GM21447 (cell line): ENCODE data around the gene YIPF2.
A peak's percentile ranks its signal among the peaks of the same experiment; 100 is the strongest.
"Not testable (repeated sequence)": the region's sequence is repeated elsewhere in the genome, so short reads cannot be mapped to it uniquely, and the experiment has no call there.

Source experiments
- ATAC-seq: cut with Tn5 transposase; IDR thresholded peaks from one replicate; pipeline ENCODE4 v1.9.1; 2021; ENCODE audit not compliant: unreplicated experiment

The YIPF2 gene

DNA sequence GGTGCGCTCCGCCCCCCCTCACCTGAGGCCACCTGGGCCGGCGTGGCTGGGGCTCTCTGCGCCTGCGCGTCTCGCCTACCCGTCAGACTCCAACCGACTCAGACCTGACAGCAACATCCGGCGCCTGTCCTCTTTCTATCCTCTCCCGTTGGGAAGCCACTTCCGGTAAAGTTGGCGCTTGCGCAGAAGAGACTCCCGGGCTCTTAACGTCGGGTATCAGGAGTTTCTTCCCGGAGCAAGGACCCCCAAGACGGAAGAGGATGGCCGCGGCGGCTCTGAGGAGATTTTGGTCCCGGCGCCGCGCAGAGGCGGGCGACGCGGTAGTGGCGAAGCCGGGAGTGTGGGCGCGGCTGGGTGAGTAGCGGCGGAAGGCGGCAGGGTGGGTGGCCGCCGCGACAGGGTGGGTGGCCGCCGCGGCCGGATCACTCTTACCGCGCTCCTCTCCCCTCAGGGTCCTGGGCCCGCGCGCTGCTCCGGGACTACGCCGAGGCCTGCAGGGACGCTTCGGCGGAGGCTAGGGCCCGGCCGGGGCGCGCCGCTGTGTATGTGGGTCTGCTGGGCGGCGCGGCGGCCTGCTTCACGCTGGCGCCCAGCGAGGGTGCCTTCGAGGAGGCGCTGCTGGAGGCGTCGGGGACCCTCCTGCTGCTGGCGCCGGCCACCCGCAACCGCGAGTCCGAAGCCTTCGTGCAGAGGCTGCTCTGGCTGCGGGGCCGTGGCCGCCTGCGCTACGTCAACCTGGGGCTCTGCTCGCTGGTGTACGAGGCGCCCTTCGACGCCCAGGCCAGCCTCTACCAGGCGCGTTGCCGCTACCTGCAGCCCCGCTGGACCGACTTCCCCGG, at the start of gene YIPF2, which contains the start of gene TIMM29:
YIPF2 (minus strand) TSS at position 77 of the 839 bp plus-strand sequence. CDS start 229 bp downstream, outside the sequence.
TIMM29 (plus strand) TSS at position 249 of the 839 bp plus-strand sequence; CDS start at position 261, 12 bp downstream.
- peak; percentile 70 for ATAC-seq

DNA sequence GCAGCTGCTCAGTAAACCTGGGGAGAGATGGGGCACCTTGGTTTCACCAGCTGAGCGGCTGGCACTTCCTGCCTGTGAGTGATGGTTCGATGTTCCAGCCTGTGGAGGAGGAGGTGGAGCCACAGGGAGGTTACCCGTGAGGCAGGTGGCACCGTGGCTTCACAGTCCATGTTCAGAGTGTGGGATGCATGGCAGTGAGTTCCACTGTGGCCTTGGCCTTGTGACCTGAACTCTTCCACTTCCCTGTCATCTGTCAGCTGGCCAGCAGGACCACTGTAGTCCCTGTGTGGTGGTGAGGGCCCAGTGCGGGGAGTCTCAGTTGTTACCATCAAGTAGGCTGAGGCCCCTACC, 49.3 kb upstream of the YIPF2 start:
- ATAC-seq = no peak

- no peak for ATAC-seq
Measured at GRCh38 chr19:10976131-10976892, 47.9 kb upstream of the YIPF2 start.

DNA sequence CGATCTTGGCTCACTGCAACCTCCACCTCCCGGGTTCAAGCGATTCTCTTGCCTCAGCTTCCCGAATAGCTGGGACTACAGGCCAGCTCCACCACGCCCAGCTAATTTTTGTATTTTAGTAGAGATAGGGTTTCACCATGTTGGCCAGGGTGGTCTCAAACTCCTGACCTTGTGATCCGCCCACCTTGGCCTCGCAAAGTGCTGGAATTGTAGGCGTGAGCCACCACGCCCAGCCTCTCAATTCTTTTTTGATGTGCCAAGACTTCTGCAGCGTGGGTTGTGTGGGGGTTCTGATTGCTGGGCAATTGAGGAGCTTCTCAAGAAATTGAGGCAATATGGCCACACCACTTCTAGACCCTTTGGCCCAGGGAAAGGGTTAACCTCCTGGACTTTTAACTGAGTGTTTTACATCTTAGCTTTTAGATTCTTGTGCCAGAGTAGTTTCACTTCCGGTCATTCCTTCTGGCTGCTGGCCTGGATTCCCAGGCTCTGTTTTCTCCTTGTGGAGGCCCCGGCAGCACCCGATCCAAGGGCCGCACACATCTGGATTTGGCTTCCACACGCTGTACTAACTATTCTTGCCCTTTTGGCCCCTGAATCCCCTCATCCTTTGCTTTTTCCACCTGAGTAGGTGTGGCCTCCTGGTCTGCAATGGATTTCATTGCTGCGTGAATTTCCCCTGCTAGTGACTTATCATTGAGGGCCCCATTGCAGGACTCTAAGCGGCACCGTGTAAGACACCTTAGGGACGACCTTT, 47.1 kb upstream of the YIPF2 start:
- ATAC-seq = no peak

DNA sequence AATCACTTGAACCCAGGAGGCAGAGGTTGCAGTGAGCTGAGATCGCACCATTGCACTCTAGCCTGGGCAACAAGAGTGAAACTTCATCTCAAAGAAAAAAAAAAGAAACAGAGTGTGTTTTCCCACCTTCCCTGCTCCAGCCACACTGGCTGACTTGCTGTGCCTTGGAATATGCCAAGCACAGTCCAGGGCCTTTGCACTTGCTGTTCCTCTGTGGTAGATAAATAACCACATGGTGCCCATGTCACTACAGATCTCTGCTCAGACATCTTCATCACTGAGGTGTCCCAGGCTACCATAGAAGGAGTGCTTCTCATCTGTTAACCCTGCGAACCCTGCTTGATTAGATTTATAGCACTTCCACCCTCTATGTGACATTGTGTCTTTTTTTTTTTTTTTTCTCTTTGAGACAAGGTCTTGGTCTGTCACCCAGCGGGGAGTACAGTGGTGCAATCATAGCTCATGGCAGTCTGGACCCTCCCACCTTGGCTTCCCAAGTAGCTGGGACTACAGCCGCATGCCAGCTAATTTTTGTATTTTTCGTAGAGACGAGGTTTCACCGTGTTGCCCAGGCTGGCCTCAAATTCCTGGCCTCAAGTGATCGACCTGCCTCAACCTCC, 42.8 kb upstream of the YIPF2 start:
- ATAC-seq = no peak

DNA sequence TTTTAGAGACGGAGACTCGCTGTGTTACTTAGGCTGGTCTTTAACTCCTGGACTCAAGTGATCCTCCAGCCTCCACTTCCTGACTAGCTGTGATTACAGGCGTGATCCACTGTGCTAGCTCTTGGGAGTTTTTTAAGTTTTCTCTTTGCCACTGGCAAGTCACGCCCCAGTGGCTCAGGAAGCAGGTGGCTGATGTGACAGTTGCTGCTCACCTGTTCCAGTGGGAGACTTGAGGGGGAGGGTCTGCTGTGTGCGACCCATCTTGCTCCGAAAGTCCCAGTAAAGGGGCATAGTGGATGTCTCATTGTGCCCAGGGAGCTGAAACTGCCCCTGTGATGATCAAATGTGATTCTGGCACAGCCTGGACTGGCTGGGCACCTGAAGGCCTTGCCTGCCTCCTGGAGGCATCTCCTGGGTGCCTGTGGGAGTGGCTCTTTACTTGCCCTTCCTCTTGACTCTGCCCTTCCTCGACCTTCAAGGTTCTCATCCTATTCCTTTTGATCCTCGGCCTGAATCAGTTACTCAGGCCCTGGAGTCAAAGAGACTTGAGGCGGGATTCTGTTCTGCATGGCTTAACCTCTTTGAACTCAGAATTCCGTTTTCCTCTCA, 40.2 kb upstream of the YIPF2 start:
- ATAC-seq = peak; percentile 46

DNA sequence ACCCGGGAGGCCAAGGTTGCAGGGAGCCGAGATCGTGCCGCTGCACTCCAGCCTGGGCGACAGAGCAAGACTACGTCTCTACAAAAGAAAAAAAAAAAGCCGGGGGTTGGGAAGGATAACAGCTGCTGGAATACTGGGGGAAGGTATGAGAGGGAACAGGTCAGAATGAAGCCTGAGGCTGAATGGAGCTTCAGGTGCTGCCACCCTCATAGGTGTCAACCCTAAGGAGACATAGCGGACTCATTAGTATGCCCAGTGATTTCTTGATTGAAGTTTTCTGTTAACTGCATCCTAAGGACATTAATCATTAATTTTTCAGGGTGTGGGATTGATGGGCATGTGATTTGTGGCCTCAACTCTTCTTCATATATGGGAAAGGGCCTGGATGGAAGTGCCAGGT, 38.4 kb upstream of the YIPF2 start:
- no peak for ATAC-seq

GRCh38 chr19:10965398-10965797, 37.0 kb upstream of the YIPF2 start:
- ATAC-seq = no peak

DNA sequence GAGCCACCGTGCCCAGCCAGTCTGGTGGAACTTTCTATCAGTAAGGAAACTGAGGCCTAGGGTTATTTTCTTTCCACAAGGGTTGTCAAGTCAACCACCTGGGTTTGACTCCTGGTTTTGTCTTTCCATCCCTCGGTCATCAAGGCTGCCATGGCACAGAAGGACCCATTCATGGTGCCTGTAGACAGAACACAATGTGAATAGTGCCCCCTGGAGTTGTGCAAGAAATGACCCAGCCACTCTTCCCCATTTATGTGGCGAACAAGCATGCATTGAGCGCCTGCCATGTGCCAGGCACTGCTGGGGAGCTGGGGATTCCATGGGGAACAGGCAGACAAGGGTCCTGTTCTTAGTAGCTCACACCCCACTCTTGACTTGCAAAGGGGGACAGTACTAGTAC, 36.5 kb upstream of the YIPF2 start:
- ATAC-seq = no peak

DNA sequence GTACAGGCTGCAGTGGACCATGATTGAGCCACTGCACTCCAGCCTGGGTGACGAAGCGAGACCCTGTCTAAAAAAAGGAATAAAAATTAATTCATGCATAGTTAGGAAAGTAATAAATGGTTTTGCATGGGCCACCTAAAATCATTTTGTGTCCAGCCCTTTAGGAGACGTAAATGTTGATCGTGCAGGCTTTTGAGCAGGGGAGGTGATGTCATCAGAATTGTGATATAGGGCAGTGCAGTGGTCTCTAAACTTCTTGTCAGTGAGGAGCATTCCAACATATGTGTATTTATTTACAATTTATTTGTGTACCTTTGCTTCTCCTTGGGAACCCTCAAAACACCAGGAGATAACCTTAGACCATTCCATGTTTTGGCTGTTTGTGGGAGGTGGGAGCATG, 35.4 kb upstream of the YIPF2 start:
- ATAC-seq = no peak

GRCh38 chr19:10962863-10963262, 34.4 kb upstream of the YIPF2 start:
- no peak for ATAC-seq

DNA sequence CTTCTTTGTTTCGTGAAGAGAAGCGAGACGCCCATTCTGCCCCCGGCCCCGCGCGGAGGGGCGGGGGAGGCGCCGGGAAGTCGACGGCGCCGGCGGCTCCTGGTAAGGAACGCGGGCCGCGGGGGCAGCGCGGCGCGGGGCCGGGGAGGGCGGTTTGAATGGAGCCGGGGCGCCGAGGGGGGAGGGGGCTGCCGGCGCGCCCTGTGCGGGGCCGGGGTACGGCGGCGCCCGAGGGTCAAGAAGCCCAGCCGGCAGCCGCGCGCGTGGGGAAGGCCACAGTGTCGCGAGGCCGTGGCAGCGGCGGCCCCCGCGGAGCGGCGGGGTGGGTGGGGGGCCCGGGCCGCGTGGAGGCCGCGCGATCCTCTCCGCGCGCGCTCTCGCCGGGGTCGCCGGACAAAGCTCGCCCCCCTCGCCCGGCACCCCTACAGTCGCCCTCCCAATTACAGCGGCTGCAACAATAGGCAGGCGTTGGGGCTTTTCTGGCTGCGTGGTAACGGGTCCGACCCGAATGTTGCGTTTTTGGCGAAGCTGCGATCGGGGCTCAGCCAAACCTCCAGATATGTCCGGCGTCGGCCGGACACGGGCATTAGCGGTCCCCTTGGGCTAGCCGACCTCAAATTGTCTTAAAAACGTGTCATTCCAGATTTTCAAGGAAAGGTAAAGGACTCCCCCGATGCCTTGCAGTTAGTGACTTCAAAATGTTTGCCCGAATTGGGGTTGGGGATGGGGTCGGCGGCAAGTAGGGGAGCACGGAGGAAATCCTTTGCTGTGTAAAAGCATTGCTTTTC, 32.8 kb upstream of the YIPF2 start:
- ATAC-seq = peak; percentile 23

GRCh38 chr19:10960314-10961072, 32.1 kb upstream of the YIPF2 start, which contains the start of gene SMARCA4:
Gene SMARCA4, plus strand, starts transcription at chr19:10961030. Its CDS starts 23,122 bp downstream, at chr19:10984152.
- ATAC-seq = peak; percentile 66

- not testable (repeated sequence) for ATAC-seq
Measured at GRCh38 chr19:10959277-10959968, 31.0 kb upstream of the YIPF2 start.

- no peak for ATAC-seq
Measured at GRCh38 chr19:10952809-10953208, 24.4 kb upstream of the YIPF2 start.

GRCh38 chr19:10946958-10947657, 18.7 kb upstream of the YIPF2 start:
- ATAC-seq = no peak

- no peak for ATAC-seq
Measured at GRCh38 chr19:10945264-10945663, 16.8 kb upstream of the YIPF2 start.

DNA sequence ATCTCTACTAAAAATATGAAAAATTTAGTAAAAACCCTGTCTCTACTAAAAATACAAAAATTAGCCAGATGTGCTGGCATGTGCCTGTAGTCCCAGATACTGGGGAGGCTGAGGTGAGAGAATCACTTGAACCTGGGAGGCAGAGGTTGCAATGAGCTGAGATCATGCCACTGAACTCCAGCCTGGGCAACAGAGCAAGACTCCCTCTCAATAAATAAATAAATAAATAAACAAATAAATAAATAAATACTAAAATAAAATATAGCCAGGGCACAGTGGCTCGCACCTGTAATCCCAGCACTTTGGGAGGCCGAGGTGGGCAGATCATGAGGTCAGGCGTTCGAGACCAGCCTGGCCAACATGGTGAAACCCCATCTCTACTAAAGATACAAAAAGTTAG, 15.0 kb upstream of the YIPF2 start:
- ATAC-seq = not testable (repeated sequence)
